ENCODE results near the gene AFG3L2. TPM values are rescaled to one million over a fixed set of nuclear protein-coding genes. Genes with fewer than 3 reads are reported as not detected.

The AFG3L2 gene
- total and polyA plus RNA-seq, 9 of the 15 experiments (the other 6 are each of a cell fraction or from before 2014, with no cell fraction given), result 24.1 to 109 (median 84.0) TPM

GRCh38 chr18:12305930-12306629 lies 70.9 kb downstream of the AFG3L2 start (continued):
- TF ChIP-seq E2F6 (IDR thresholded peaks at IDR 0.05; ENCODE audit: borderline replicate concordance in 1 of 2, extremely low read depth in 1 of 2, insufficient read depth in 1 of 2, insufficient read length in 1 of 2, low read depth in 1 of 2, low read length in 1 of 2, poor library complexity in 1 of 2, severe bottlenecking in 1 of 2) (peak in 1 of 2 experiments; percentile 7), BACH1 (tag; IDR thresholded peaks at IDR 0.05) (no peak), STAT5B (CRISPR knock-in tag; IDR thresholded peaks at IDR 0.05) (no peak), BCOR (IDR thresholded peaks at IDR 0.05) (no peak), RBM34 (IDR thresholded peaks at IDR 0.05; ENCODE audit: borderline replicate concordance, insufficient read depth, low read length) (no peak), MXI1 (IDR thresholded peaks at IDR 0.05; ENCODE audit: low read depth, low read length) (no peak), ZNF121 (CRISPR knock-in tag; conservative IDR thresholded peaks at IDR 0.05) (no peak), CTBP1 (IDR thresholded peaks at IDR 0.05; ENCODE audit: borderline replicate concordance) (0 out of 2 replicates have a peak, but pooled peaks have one; percentile 18), RNF219 (CRISPR knock-in tag; IDR thresholded peaks at IDR 0.05) (no peak), ZNF436 (CRISPR knock-in tag; IDR thresholded peaks at IDR 0.05) (no peak)
- TF ChIP-seq, protein P1, sequence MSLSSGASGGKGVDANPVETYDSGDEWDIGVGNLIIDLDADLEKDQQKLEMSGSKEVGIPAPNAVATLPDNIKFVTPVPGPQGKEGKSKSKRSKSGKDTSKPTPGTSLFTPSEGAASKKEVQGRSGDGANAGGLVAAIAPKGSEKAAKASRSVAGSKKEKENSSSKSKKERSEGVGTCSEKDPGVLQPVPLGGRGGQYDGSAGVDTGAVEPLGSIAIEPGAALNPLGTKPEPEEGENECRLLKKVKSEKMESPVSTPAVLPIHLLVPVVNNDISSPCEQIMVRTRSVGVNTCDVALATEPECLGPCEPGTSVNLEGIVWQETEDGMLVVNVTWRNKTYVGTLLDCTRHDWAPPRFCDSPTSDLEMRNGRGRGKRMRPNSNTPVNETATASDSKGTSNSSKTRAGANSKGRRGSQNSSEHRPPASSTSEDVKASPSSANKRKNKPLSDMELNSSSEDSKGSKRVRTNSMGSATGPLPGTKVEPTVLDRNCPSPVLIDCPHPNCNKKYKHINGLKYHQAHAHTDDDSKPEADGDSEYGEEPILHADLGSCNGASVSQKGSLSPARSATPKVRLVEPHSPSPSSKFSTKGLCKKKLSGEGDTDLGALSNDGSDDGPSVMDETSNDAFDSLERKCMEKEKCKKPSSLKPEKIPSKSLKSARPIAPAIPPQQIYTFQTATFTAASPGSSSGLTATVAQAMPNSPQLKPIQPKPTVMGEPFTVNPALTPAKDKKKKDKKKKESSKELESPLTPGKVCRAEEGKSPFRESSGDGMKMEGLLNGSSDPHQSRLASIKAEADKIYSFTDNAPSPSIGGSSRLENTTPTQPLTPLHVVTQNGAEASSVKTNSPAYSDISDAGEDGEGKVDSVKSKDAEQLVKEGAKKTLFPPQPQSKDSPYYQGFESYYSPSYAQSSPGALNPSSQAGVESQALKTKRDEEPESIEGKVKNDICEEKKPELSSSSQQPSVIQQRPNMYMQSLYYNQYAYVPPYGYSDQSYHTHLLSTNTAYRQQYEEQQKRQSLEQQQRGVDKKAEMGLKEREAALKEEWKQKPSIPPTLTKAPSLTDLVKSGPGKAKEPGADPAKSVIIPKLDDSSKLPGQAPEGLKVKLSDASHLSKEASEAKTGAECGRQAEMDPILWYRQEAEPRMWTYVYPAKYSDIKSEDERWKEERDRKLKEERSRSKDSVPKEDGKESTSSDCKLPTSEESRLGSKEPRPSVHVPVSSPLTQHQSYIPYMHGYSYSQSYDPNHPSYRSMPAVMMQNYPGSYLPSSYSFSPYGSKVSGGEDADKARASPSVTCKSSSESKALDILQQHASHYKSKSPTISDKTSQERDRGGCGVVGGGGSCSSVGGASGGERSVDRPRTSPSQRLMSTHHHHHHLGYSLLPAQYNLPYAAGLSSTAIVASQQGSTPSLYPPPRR (CRISPR knock-in tag; IDR thresholded peaks at IDR 0.05; ENCODE audit: borderline replicate concordance), result no peak
- TF ChIP-seq, protein P2, sequence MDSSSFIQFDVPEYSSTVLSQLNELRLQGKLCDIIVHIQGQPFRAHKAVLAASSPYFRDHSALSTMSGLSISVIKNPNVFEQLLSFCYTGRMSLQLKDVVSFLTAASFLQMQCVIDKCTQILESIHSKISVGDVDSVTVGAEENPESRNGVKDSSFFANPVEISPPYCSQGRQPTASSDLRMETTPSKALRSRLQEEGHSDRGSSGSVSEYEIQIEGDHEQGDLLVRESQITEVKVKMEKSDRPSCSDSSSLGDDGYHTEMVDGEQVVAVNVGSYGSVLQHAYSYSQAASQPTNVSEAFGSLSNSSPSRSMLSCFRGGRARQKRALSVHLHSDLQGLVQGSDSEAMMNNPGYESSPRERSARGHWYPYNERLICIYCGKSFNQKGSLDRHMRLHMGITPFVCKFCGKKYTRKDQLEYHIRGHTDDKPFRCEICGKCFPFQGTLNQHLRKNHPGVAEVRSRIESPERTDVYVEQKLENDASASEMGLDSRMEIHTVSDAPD (CRISPR knock-in tag; IDR thresholded peaks at IDR 0.05), result no peak
- TF ChIP-seq, protein P3, sequence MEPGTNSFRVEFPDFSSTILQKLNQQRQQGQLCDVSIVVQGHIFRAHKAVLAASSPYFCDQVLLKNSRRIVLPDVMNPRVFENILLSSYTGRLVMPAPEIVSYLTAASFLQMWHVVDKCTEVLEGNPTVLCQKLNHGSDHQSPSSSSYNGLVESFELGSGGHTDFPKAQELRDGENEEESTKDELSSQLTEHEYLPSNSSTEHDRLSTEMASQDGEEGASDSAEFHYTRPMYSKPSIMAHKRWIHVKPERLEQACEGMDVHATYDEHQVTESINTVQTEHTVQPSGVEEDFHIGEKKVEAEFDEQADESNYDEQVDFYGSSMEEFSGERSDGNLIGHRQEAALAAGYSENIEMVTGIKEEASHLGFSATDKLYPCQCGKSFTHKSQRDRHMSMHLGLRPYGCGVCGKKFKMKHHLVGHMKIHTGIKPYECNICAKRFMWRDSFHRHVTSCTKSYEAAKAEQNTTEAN (CRISPR knock-in tag; IDR thresholded peaks at IDR 0.05), result no peak
